NCI-H446 (cell line): Measurements from ENCODE around the gene SCAF1.
A peak's percentile ranks its signal among the peaks of the same experiment; 100 is the strongest.

Experiments used
- DNase-seq, 2 experiments: peaks; one replicate each; lab custom pipeline; 2025; lab: John Stamatoyannopoulos, UW

Gene SCAF1, protein sequence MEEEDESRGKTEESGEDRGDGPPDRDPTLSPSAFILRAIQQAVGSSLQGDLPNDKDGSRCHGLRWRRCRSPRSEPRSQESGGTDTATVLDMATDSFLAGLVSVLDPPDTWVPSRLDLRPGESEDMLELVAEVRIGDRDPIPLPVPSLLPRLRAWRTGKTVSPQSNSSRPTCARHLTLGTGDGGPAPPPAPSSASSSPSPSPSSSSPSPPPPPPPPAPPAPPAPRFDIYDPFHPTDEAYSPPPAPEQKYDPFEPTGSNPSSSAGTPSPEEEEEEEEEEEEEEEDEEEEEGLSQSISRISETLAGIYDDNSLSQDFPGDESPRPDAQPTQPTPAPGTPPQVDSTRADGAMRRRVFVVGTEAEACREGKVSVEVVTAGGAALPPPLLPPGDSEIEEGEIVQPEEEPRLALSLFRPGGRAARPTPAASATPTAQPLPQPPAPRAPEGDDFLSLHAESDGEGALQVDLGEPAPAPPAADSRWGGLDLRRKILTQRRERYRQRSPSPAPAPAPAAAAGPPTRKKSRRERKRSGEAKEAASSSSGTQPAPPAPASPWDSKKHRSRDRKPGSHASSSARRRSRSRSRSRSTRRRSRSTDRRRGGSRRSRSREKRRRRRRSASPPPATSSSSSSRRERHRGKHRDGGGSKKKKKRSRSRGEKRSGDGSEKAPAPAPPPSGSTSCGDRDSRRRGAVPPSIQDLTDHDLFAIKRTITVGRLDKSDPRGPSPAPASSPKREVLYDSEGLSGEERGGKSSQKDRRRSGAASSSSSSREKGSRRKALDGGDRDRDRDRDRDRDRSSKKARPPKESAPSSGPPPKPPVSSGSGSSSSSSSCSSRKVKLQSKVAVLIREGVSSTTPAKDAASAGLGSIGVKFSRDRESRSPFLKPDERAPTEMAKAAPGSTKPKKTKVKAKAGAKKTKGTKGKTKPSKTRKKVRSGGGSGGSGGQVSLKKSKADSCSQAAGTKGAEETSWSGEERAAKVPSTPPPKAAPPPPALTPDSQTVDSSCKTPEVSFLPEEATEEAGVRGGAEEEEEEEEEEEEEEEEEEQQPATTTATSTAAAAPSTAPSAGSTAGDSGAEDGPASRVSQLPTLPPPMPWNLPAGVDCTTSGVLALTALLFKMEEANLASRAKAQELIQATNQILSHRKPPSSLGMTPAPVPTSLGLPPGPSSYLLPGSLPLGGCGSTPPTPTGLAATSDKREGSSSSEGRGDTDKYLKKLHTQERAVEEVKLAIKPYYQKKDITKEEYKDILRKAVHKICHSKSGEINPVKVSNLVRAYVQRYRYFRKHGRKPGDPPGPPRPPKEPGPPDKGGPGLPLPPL

DNA sequence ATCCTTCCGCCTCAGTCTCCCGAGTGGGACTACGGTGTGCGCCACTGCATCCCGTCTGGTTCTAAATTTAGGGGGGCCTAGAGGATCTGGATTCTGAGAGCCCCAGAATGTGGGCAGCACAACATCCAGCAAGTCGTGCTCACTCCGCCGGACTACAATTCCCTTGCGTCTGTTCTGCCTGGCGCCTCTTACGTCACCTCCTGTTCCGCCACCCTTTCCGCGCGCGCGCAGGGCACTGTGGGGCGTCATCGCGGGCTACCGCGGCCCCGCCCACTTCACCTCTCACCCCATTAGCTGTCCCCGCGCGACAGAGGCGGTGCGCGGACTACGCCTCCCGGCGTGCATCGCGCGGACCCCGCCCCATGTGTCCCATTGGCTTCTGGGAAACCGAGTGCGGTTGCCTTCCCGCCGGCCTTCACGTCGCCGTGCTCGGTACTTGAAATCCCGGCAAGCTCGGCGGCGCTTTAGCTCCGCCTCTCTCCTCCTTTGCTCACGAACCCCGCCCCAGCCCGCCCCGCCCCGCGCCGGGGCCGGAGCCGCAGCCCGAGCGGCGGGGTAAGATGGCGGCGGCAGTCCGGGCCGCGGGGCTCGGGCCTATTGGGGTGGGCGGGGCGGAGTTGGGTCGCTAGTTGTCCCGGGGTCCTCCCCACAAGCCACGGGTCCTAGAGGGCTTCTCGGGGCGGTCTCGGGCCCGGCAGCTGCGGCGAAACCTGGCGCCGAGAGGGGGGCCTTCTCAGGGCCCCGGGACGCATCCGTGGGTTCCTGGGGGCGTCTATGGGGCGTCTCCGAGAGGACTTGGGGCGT is at the start of gene SCAF1:
TSS of gene SCAF1 (plus strand) at position 522 of the 804 bp plus-strand sequence. CDS start 2,818 bp downstream, outside the sequence.
- DNase-seq: peak; percentile 99 to 100

DNA sequence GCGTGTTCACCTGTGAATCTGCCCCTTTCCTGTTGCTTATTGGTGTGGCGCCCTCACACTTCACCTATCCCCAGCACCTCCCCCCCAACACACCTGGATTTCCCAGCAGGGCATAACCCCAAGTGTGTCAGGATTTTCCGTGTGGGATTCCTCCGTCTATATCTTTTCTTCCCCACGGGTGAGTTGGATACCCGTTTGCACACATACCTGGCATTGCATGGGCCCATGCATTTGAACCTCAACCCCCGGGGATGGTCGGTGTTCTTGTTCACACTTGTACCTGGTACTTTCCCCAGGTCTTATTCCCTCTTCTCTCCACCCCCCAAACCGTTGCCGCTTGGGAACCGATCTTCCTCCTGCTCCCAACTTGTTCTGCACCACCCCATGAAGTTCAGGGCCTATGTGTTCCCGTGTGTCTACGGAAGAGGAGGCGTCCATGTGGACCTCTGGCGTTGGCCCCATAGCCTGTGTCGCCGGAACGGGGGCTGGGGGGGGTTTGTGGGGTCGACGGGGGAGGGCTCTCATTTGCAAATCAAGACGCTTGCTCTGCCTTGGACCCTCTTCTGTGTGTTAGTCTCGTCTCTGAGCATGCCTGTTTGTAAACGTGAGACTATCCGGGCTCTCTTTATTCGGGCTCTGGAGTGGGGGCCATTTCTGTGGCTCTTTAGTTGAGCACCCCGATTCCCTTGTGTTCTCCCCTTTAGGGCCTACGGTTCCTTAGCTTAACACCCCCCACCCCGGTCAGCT is 49.4 kb upstream of the SCAF1 start:
- peak in 1 of 2 experiments; percentile 48 for DNase-seq

DNA sequence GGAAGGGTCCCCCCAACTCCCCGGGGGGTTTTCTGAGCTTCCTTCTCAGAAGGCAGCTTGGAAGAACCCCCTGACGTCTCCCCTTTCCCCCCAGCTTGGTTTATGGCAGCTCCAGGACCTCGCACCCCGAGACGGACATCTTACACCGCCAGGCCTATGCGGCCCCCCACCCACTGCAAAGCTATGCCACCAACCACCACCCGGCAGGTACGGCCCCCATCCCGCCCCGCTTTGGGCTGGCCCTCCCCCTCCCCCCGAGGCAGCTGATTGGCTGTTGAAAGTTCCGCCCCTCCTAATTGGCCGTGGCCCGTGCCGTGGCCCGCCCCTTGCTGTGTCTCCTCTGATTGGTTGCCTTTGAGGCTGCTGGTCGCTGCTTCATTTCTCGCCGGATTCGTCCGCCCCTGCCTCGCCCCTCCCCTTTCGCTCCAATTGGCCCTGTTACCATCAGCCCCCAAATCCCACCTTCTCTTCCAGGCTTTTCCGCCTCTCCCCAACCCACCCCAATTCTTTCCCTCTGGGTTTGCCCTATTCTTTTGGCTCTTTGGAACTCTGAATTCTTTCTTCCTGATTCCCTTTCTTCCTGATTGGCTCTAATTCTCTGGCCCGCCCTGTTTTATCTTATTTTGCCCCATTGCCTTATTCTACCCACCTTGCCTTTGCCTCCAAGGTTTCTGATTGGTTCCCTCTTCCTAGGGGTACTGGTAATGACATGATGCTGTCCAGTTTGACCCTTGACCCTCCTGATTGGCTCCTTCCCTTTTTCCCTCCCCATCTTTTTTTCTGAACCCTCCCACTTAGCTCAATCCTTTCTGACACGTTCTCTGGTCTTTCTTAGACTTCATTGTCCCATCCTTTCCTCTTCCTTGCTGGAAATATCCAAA is 48.5 kb upstream of the SCAF1 start:
- peak; percentile 78 to 93 for DNase-seq

DNA sequence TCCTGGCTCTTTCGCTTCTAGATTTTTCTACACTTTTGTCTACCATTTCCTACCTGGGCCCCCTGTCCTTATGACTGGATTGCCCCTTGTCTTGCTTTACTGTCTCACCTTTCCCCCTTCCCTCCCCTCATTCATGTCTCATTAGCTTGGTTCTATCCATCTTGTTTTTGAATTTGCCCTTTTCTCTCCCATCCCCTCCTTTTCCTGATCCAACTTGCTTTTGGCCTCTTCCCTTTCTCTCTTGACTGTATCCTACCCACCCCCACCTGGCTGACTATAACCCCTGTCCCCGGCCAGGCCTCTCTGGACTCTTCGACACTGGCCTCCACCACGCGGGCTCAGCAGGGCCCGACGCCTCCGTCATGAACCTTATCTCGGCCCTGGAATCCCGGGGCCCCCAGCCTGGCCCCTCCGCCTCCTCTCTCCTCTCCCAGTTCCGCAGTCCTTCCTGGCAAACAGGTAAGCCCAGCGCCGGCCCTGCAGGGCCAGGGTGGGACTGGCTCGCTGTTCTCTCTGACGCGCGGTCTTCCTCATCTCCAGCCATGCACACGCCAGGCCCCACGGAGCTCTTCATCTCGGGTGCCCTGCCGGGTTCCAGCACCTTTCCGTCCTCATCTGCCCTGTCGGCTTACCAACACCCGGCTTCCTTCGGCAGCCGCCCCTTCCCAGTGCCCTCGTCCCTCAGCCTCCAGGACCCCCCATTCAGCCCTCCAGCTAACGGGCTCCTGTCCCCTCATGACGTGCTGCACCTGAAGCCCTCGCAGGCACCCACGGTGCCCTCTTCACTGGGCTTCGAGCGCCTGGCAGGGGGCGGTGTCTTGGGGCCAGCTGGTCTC is 47.6 kb upstream of the SCAF1 start:
- no peak for DNase-seq

DNA sequence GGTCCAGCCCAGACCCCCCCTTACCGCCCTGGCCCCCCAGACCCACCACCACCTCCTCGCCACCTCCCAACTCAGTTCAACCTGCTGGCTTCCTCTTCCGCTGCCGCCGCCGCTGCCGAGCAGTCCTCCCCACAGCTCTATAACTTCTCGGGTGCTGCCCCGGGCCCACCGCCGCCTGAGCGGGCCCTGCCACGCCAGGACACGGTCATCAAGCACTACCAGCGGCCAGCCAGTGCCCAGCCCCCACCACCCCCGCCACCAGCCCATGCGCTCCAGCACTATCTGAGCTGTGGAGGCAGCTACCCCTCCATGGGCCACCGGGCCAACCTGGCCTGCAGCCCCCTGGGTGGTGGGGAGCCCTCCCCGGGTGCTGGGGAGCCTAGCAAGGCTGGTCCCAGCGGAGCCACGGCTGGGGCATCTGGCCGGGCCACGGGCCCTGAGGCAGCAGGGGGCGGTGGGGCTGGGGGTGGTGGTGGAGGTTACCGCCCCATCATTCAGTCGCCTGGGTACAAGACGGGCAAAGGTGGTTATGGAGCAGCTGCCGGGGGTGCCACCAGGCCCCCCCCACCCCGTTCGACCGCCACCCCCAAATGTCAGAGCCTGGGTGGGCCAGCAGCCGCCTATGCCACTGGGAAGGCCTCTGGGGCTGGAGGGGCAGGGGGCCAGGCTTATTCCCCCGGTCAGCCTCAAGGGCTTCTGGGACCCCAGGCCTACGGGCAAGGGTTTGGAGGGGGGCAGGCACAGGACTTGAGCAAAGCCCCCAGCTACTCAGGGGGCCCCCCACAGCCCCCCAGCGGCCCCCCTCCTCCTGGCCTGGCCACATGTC is 46.8 kb upstream of the SCAF1 start:
- no peak for DNase-seq

DNA sequence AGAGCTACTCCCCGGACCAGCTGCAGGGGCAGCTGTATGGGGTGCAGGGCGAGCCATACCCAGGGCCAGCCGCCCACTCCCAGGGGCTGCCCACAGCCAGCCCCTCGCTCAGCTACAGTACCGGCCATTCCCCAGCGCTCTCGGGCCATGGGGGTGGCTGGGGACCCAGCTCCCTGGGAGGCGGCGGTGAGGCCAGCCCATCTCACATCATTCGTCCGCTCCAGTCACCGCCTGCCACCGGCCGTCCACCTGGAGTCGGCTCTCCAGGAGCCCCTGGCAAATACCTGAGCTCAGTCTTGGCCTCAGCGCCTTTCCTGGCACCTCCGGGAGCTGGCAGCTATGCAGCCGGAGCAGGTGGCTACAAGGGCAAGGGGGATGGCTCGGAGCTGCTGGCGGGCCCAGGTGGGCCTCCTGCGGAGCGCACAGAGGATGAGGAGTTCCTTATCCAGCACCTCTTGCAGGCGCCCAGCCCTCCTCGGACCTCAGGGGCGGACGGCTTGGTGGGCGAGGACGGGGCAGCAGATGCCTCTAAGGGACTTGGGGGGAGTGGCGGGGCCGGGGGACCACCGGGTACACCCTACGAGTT is 46.1 kb upstream of the SCAF1 start:
- DNase-seq: no peak

DNA sequence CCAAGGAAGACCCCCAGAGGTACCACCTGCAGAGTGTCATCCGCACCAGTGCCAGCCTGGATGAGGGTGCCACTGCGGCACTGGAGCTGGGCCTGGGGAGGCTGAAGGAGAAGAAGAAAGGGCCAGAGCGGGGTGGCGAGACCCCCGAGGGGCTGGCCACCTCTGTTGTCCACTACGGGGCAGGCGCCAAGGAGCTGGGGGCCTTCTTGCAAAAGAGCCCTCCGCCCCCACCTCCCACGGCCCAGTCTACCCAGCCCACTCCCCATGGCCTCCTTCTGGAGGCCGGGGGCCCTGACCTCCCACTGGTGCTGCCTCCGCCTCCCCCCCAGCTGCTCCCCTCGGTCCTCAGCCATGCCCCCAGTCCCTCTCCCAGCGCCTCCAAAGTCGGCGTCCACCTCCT is 45.6 kb upstream of the SCAF1 start:
- no peak for DNase-seq

DNA sequence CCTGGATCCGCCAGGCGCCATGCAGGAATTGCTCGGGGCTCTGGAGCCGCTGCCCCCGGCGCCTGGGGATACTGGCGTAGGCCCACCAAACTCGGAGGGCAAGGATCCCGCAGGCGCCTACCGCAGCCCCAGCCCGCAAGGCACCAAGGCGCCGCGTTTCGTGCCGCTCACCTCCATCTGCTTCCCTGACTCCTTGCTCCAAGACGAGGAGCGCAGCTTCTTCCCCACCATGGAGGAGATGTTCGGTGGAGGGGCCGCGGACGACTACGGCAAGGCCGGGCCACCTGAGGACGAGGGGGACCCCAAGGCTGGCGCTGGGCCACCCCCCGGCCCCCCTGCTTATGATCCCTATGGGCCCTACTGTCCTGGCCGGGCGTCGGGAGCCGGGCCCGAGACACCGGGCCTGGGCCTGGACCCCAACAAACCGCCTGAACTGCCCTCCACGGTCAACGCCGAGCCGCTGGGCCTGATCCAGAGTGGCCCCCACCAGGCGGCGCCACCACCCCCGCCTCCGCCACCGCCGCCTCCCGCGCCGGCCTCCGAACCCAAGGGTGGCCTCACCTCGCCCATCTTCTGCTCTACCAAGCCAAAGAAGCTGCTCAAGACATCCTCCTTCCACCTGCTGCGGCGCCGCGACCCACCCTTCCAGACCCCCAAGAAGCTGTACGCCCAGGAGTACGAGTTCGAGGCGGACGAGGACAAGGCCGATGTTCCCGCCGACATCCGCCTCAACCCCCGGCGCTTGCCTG is 44.9 kb upstream of the SCAF1 start:
- DNase-seq: no peak

DNA sequence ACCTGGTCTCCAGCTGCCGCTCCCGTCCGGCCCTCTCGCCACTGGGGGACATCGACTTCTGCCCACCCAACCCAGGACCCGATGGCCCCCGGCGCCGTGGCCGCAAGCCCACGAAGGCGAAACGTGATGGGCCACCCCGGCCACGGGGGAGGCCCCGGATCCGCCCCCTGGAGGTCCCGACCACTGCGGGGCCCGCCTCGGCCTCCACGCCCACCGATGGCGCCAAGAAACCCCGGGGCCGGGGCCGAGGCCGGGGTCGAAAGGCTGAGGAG is 44.4 kb upstream of the SCAF1 start:
- no peak for DNase-seq

DNA sequence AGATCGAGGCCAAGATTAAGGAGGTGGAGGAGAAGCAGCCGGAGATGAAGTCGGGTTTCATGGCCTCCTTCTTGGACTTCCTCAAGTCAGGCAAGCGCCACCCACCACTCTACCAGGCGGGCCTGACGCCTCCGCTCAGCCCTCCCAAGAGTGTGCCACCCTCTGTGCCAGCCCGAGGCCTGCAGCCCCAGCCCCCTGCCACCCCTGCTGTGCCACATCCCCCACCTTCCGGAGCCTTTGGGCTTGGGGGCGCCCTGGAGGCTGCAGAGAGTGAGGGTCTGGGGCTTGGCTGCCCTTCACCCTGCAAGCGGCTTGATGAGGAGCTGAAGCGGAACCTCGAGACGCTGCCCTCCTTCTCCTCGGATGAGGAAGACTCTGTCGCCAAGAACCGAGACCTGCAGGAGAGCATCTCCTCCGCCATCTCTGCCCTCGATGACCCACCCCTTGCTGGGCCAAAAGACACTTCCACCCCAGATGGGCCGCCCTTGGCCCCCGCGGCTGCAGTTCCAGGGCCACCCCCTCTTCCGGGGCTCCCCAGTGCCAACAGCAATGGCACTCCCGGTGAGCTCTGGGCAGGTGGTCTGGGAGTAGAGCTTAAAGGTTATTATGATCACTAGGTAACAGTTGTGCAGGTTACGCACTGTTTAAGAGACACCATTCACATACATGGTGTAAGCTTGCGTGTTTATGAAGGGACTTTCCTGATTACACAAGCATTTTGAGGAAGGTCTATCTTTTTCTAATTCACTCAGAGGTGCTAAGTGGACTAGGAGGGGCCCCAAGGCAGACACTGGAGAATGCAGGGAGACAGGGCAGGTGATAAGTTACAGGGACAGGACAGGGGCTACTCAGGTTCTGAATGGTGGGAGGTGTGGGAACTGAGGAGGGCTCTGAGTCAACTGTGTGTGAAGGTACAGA is 42.4 kb upstream of the SCAF1 start:
- no peak for DNase-seq

DNA sequence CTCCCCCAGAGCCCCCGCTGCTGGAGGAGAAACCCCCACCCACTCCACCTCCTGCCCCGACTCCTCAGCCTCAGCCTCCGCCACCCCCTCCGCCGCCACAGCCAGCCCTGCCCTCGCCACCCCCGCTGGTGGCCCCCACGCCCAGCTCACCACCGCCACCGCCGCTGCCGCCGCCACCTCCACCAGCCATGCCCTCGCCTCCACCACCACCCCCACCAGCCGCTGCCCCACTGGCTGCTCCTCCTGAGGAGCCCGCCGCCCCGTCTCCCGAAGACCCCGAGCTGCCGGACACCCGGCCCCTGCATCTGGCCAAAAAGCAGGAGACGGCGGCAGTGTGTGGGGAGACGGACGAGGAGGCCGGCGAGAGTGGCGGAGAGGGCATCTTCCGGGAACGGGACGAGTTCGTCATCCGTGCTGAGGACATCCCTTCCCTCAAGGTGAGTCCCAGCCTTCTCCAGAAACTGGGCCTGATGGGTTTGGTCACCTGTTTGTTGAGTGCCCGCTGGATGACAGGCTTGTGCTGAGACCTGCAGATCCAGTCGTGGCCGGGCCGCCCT is 40.4 kb upstream of the SCAF1 start:
- no peak for DNase-seq

DNA sequence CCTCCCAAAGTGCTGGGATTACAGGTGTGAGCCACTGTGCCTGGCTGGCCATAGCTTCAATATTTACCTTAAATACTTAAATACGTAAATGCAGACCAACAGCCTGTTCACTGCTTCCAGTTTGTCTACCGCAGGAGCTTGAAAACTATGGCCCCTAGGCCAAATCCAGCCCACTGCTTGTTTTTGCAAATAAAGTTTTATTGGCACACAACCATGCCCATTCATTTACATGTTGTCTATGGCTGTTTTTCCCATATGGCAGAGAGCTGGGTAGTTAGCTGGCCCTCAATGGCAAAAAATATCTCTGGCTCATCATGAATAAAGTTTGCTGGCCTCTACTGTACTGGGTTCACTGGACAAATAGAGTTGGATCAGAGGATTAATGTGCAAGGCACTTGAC is 39.2 kb upstream of the SCAF1 start:
- no peak for DNase-seq

DNA sequence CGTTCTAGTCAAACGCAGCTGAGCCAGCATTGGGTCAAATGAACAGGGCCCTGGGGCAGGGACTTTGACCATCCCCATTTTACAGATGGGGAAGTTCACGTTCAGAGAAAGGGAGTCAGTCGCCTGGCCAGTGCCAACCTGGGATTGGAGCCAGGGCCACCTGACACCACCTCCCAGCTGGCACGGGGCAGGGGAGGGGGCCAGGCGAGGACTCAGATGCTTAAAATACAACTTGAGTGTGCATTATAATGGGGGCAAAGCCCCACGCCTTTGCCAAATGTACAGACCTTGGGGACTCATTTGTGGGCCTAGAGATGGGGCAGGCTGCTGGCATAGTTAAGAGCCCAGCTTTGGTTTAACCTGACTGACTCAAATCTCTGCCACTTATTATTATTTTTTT is 36.4 kb upstream of the SCAF1 start:
- no peak for DNase-seq

DNA sequence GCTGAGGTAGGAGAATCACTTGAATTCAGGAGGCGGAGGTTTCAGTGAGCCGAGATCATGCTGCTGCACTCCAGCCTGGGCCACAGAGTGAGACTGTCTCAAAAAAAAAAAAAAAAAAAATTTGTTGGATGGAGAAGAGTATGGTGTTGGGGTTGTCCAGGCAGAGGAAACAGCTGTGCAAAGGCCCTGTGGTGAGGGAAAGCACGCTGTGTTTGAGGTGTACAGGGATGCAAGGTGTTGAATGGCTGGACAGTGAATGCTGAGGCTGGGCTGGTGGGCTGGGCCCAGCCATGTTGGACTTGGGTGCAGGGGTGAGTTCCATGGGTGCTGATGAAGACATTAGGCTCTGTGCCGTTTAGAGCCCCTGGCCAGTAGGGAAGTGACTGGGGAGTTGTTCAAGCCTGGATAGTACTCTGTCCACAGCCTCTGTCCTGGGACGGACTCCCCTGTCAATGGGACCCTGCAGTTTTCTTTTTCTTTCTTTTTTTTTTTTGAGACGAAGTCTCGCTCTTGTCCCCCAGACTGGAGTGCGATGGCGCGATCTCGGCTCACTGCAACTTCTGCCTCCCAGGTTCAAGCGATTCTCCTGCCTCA is 32.4 kb upstream of the SCAF1 start:
- no peak for DNase-seq

DNA sequence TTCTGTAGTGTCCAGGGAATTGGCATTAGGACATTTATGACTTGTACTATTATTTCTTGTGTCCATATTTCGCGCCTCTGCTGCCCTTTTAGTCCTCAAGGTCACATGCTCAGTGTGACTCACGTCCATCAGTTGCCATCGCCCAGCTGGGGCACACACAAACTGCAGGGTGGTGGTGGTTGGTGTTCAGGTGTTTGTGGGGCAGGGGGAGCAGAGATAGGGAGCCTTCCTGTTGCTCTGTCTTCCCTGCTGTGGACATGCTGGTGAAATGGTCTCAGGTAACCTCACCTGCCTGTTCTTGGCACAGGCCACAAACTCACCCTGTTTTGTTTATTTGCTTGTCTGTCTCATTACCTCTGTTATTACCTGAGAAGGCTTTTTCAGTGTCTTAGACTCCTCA is 28.6 kb upstream of the SCAF1 start:
- DNase-seq: no peak
